Measurements from ENCODE around the gene TTC9B.

The TTC9B gene

GRCh38 chr19:40247735-40248262 lies 29.6 kb upstream of the TTC9B start:
- DNase-seq: no peak

- no peak for DNase-seq
Measured at GRCh38 chr19:40247178-40247577, 29.0 kb upstream of the TTC9B start.

GRCh38 chr19:40246292-40247073 lies 28.3 kb upstream of the TTC9B start:
- DNase-seq: no peak

- no peak for DNase-seq
Measured at GRCh38 chr19:40245506-40246128, 27.4 kb upstream of the TTC9B start.

- no peak for DNase-seq
Measured at GRCh38 chr19:40244579-40245317, 26.6 kb upstream of the TTC9B start.

GRCh38 chr19:40243181-40243580 lies 25.0 kb upstream of the TTC9B start:
- DNase-seq: no peak

GRCh38 chr19:40242480-40242879 lies 24.3 kb upstream of the TTC9B start:
- DNase-seq: no peak

GRCh38 chr19:40241809-40242384 lies 23.7 kb upstream of the TTC9B start:
- DNase-seq: no peak

GRCh38 chr19:40241125-40241808 lies 23.1 kb upstream of the TTC9B start:
- no peak for DNase-seq

- DNase-seq: no peak
Measured at GRCh38 chr19:40240332-40240731, 22.1 kb upstream of the TTC9B start.

- DNase-seq: no peak
Measured at GRCh38 chr19:40239415-40240226, 21.4 kb upstream of the TTC9B start.

- no peak for DNase-seq
Measured at GRCh38 chr19:40238775-40239174, 20.6 kb upstream of the TTC9B start.

GRCh38 chr19:40237791-40238190 lies 19.6 kb upstream of the TTC9B start:
- DNase-seq: no peak

- no peak for DNase-seq
Measured at GRCh38 chr19:40236366-40236765, 18.2 kb upstream of the TTC9B start.

- DNase-seq: no peak
Measured at GRCh38 chr19:40236026-40236355, 17.8 kb upstream of the TTC9B start.

GRCh38 chr19:40235238-40236025 lies 17.2 kb upstream of the TTC9B start:
- no peak for DNase-seq

- no peak for DNase-seq
Measured at GRCh38 chr19:40234429-40235237, 16.4 kb upstream of the TTC9B start.

- no peak for DNase-seq
Measured at GRCh38 chr19:40233811-40234389, 15.7 kb upstream of the TTC9B start.

- DNase-seq: no peak
Measured at GRCh38 chr19:40232949-40233810, 15.0 kb upstream of the TTC9B start.
